Rectal smooth muscle tissue (tissue), 1 donor: ENCODE data around the gene CRX.
"Not testable (repeated sequence)": the region's sequence is repeated elsewhere in the genome, so short reads cannot be mapped to it uniquely, and the experiment has no call there.

Source experiments
- H3K27ac ChIP-seq: one replicate; pipeline ENCODE4 v1.7.0; 2013; ENCODE audit warnings: low read depth, low read length, inconsistent platforms
- H3K27me3 ChIP-seq: one replicate; pipeline ENCODE4 v1.7.0; 2013; ENCODE audit warnings: low read length; ENCODE audit not compliant: control insufficient read depth, insufficient read depth
- H3K36me3 ChIP-seq: one replicate; pipeline ENCODE4 v1.7.0; 2013; ENCODE audit warnings: low read length; ENCODE audit not compliant: control insufficient read depth, insufficient read depth
- H3K4me1 ChIP-seq: one replicate; pipeline ENCODE4 v1.7.0; 2013; ENCODE audit warnings: low read length; ENCODE audit not compliant: control insufficient read depth, insufficient read depth
- H3K4me3 ChIP-seq: one replicate; pipeline ENCODE4 v1.7.0; 2013; ENCODE audit warnings: low read length
- H3K9ac ChIP-seq: one replicate; pipeline ENCODE4 v1.7.0; 2013; ENCODE audit warnings: low read length

The CRX gene

GRCh38 chr19:47813304-47813994 lies 8.3 kb upstream of the CRX start:
- no peaks in the 10 kb centered on the region for H3K36me3 ChIP-seq
- no peak overlapping the region for H3K27ac ChIP-seq
- H3K4me1 ChIP-seq = no peaks in the 10 kb centered on the region
- no peaks in the 10 kb centered on the region for H3K27me3 ChIP-seq
- H3K4me3 ChIP-seq = no peak overlapping the region
- no peak overlapping the region for H3K9ac ChIP-seq

- Histone ChIP-seq H3K27me3 (no peaks in the 10 kb centered on the region), H3K9ac (no peak overlapping the region), H3K36me3 (no peaks in the 10 kb centered on the region), H3K27ac (no peak overlapping the region), H3K4me1 (no peaks in the 10 kb centered on the region), H3K4me3 (no peak overlapping the region)
Observed at GRCh38 chr19:47813995-47814328, 7.8 kb upstream of the CRX start.

- not testable (repeated sequence) for H3K4me1 ChIP-seq, H3K9ac ChIP-seq, H3K27me3 ChIP-seq, H3K4me3 ChIP-seq, H3K27ac ChIP-seq, H3K36me3 ChIP-seq
Observed at GRCh38 chr19:47816270-47816669, 5.5 kb upstream of the CRX start.

GRCh38 chr19:47818221-47818620 lies 3.5 kb upstream of the CRX start:
- not testable (repeated sequence) for H3K4me3 ChIP-seq, H3K36me3 ChIP-seq, H3K4me1 ChIP-seq, H3K9ac ChIP-seq, H3K27me3 ChIP-seq, H3K27ac ChIP-seq

GRCh38 chr19:47819858-47820257 lies 1.9 kb upstream of the CRX start:
- no peaks in the 10 kb centered on the region for H3K4me1 ChIP-seq
- no peak overlapping the region for H3K9ac ChIP-seq
- no peak overlapping the region for H3K27ac ChIP-seq
- no peak overlapping the region for H3K4me3 ChIP-seq
- H3K36me3 ChIP-seq = no peaks in the 10 kb centered on the region
- H3K27me3 ChIP-seq = peaks cover 2% of the 10 kb centered on the region

- Histone ChIP-seq H3K4me1 (no peaks in the 10 kb centered on the region), H3K27ac (no peak overlapping the region), H3K36me3 (no peaks in the 10 kb centered on the region), H3K9ac (no peak overlapping the region), H3K27me3 (peaks cover 2% of the 10 kb centered on the region), H3K4me3 (no peak overlapping the region)
Observed at GRCh38 chr19:47820410-47820809, 1.3 kb upstream of the CRX start.

GRCh38 chr19:47824396-47824795 lies 2.7 kb downstream of the CRX start:
- peaks cover 2% of the 10 kb centered on the region for H3K27me3 ChIP-seq
- H3K27ac ChIP-seq = no peak overlapping the region
- H3K4me3 ChIP-seq = no peak overlapping the region
- H3K4me1 ChIP-seq = no peaks in the 10 kb centered on the region
- no peaks in the 10 kb centered on the region for H3K36me3 ChIP-seq
- H3K9ac ChIP-seq = no peak overlapping the region

- Histone ChIP-seq H3K9ac (no peak overlapping the region), H3K4me1 (no peaks in the 10 kb centered on the region), H3K27ac (no peak overlapping the region), H3K36me3 (no peaks in the 10 kb centered on the region), H3K4me3 (no peak overlapping the region), H3K27me3 (no peaks in the 10 kb centered on the region)
Observed at GRCh38 chr19:47826800-47827199, 5.1 kb downstream of the CRX start.

GRCh38 chr19:47832723-47833122 lies 11.0 kb downstream of the CRX start:
- Histone ChIP-seq H3K36me3 (no peaks in the 10 kb centered on the region), H3K4me3 (no peak overlapping the region), H3K9ac (no peak overlapping the region), H3K27me3 (no peaks in the 10 kb centered on the region), H3K4me1 (no peaks in the 10 kb centered on the region), H3K27ac (no peak overlapping the region)

- no peaks in the 10 kb centered on the region for H3K4me1 ChIP-seq
- no peaks in the 10 kb centered on the region for H3K36me3 ChIP-seq
- H3K27me3 ChIP-seq = no peaks in the 10 kb centered on the region
- no peak overlapping the region for H3K4me3 ChIP-seq
- H3K9ac ChIP-seq = no peak overlapping the region
- H3K27ac ChIP-seq = no peak overlapping the region
Observed at GRCh38 chr19:47836038-47836437, 14.3 kb downstream of the CRX start.

- H3K27me3 ChIP-seq = peaks cover 3% of the 10 kb centered on the region
- H3K4me3 ChIP-seq = no peak overlapping the region
- H3K27ac ChIP-seq = no peak overlapping the region
- H3K4me1 ChIP-seq = no peaks in the 10 kb centered on the region
- H3K9ac ChIP-seq = no peak overlapping the region
- H3K36me3 ChIP-seq = no peaks in the 10 kb centered on the region
Observed at GRCh38 chr19:47839411-47839810, 17.7 kb downstream of the CRX start.

GRCh38 chr19:47839913-47840312 lies 18.2 kb downstream of the CRX start:
- Histone ChIP-seq H3K27ac (no peak overlapping the region), H3K4me3 (no peak overlapping the region), H3K4me1 (no peaks in the 10 kb centered on the region), H3K27me3 (peaks cover 3% of the 10 kb centered on the region), H3K36me3 (no peaks in the 10 kb centered on the region), H3K9ac (no peak overlapping the region)

- Histone ChIP-seq H3K4me1 (no peaks in the 10 kb centered on the region), H3K4me3 (no peak overlapping the region), H3K36me3 (no peaks in the 10 kb centered on the region), H3K27ac (no peak overlapping the region), H3K9ac (no peak overlapping the region), H3K27me3 (peaks cover 3% of the 10 kb centered on the region)
Observed at GRCh38 chr19:47842941-47843340, 21.2 kb downstream of the CRX start.
